SU-DHL-6 (cell line): ENCODE measurements around the gene FAM47E.
"Not testable (repeated sequence)": the region's sequence is repeated elsewhere in the genome, so short reads cannot be mapped to it uniquely, and the experiment has no call there.

Source experiments
- H2AFZ ChIP-seq: fragments of 200-600 bp; sonication (generic); 2 replicates; pipeline ENCODE4 v1.6.1; 2014; ENCODE audit warnings: low read depth, mild to moderate bottlenecking, moderate library complexity, mixed read lengths, antibody characterized with exemption, low read length; ENCODE audit not compliant: severe bottlenecking
- H3F3A ChIP-seq: fragments of 200-600 bp; shearing (Covaris generic); 2 replicates; pipeline ENCODE4 v1.6.0; 2016; ENCODE audit warnings: antibody characterized with exemption, mild to moderate bottlenecking; ENCODE audit not compliant: insufficient read depth
- H3K27ac ChIP-seq: fragments of 200-600 bp; sonication (generic); 2 replicates; pipeline ENCODE4 v1.5.1; 2016; ENCODE audit warnings: low read depth, mild to moderate bottlenecking, low read length, moderate library complexity, mixed read lengths
- H3K27me3 ChIP-seq: fragments of 200-600 bp; sonication (generic), shearing (Covaris generic); 2 replicates; pipeline ENCODE4 v1.6.0; 2014; ENCODE audit warnings: mild to moderate bottlenecking, low read length
- H3K36me3 ChIP-seq: fragments of 200-600 bp; sonication (generic); 2 replicates; pipeline ENCODE4 v1.6.1; 2014; ENCODE audit warnings: mild to moderate bottlenecking, low read length, mixed read lengths
- H3K4me2 ChIP-seq: fragments of 300-600, 200-600 bp; shearing (Covaris generic), sonication (generic); 2 replicates; pipeline ENCODE4 v1.6.0; 2014; ENCODE audit warnings: low read length, low read depth, mild to moderate bottlenecking; ENCODE audit not compliant: poor library complexity, severe bottlenecking
- H3K4me3 ChIP-seq: fragments of 200-600 bp; sonication (generic); 2 replicates; pipeline ENCODE4 v1.5.1; 2014; ENCODE audit warnings: antibody characterized with exemption, low read length, mild to moderate bottlenecking, mixed read lengths; ENCODE audit not compliant: insufficient read depth, poor library complexity, severe bottlenecking
- H3K79me2 ChIP-seq: fragments of 200-600 bp; sonication (generic); 2 replicates; pipeline ENCODE4 v1.6.1; 2014; ENCODE audit warnings: mild to moderate bottlenecking, low read length, moderate library complexity; ENCODE audit not compliant: insufficient read depth
- H3K9ac ChIP-seq: fragments of 200-600 bp; sonication (generic); 2 replicates; pipeline ENCODE4 v1.7.0; 2014; ENCODE audit warnings: mild to moderate bottlenecking, low read length
- H3K9me2 ChIP-seq: fragments of 200-600 bp; sonication (generic); replicated peaks from 2 replicates; pipeline ENCODE4 v1.6.1; 2014; ENCODE audit warnings: low read length; ENCODE audit not compliant: insufficient read depth
- H3K9me3 ChIP-seq: fragments of 200-600 bp; sonication (generic); 2 replicates; pipeline ENCODE4 v1.6.1; 2014; ENCODE audit warnings: low read length, mixed read lengths; ENCODE audit not compliant: insufficient read depth
- H4K20me1 ChIP-seq: fragments of 200-600 bp; sonication (generic); 2 replicates; pipeline ENCODE4 v1.6.1; 2014; ENCODE audit warnings: low read depth, mild to moderate bottlenecking, antibody characterized with exemption, low read length, moderate library complexity, mixed read lengths
- CTCF ChIP-seq: fragments of 200-600 bp; sonication (generic); IDR thresholded peaks from one replicate; pipeline ENCODE4 v1.5.1; 2017; ENCODE audit warnings: antibody characterized with exemption, mild to moderate bottlenecking, low read length, moderate library complexity; ENCODE audit not compliant: insufficient read depth, poor library complexity, severe bottlenecking
- EZH2phosphoT487 ChIP-seq: fragments of 200-600 bp; sonication (generic), shearing (Covaris generic); conservative IDR thresholded peaks from 2 replicates; pipeline ENCODE4 v1.6.1; 2018; ENCODE audit warnings: mild to moderate bottlenecking, antibody characterized with exemption, low read length, moderate library complexity, mixed read lengths

The FAM47E gene

GRCh38 chr4:76283900-76284299 is 32.4 kb downstream of the FAM47E start:
- H3K4me2 ChIP-seq = no peak overlapping the region
- no peak overlapping the region for H3K4me3 ChIP-seq
- no peaks in the 10 kb centered on the region for H3F3A ChIP-seq
- no peak overlapping the region for H2AFZ ChIP-seq
- no peak overlapping the region for H3K27ac ChIP-seq
- H3K36me3 ChIP-seq = no peaks in the 10 kb centered on the region
- H3K27me3 ChIP-seq = no peaks in the 10 kb centered on the region
- H4K20me1 ChIP-seq = no peaks in the 10 kb centered on the region
- TF ChIP-seq EZH2phosphoT487 (no peak), CTCF (no peak)
- no peaks in the 10 kb centered on the region for H3K9me2 ChIP-seq
- no peaks in the 10 kb centered on the region for H3K9me3 ChIP-seq
- H3K9ac ChIP-seq = no peak overlapping the region
- H3K79me2 ChIP-seq = no peaks in the 10 kb centered on the region

GRCh38 chr4:76287811-76288210 is 36.3 kb downstream of the FAM47E start:
- not testable (repeated sequence) for H3K9me3 ChIP-seq, H3K9ac ChIP-seq, H3K36me3 ChIP-seq, H3F3A ChIP-seq, H3K9me2 ChIP-seq, H3K4me3 ChIP-seq, H2AFZ ChIP-seq, H4K20me1 ChIP-seq, H3K27ac ChIP-seq, H3K4me2 ChIP-seq, H3K27me3 ChIP-seq, H3K79me2 ChIP-seq

GRCh38 chr4:76292730-76293129 is 41.2 kb downstream of the FAM47E start:
- H3K27me3 ChIP-seq = no peaks in the 10 kb centered on the region
- no peaks in the 10 kb centered on the region for H3K9me3 ChIP-seq
- no peak overlapping the region for H2AFZ ChIP-seq
- H3K36me3 ChIP-seq = no peaks in the 10 kb centered on the region
- H3K9ac ChIP-seq = no peak overlapping the region
- no peak overlapping the region for H3K4me2 ChIP-seq
- no peak overlapping the region for H3K27ac ChIP-seq
- H4K20me1 ChIP-seq = no peaks in the 10 kb centered on the region
- H3K79me2 ChIP-seq = no peaks in the 10 kb centered on the region
- H3K4me3 ChIP-seq = no peak overlapping the region
- TF ChIP-seq EZH2phosphoT487 (no peak), CTCF (no peak)
- H3F3A ChIP-seq = no peaks in the 10 kb centered on the region
- no peaks in the 10 kb centered on the region for H3K9me2 ChIP-seq

- Histone ChIP-seq H3K79me2 (no peaks in the 10 kb centered on the region), H3K9me2 (no peaks in the 10 kb centered on the region), H3K9ac (no peak overlapping the region), H3K27me3 (no peaks in the 10 kb centered on the region), H3K36me3 (no peaks in the 10 kb centered on the region), H3K4me2 (no peak overlapping the region), H2AFZ (no peak overlapping the region), H4K20me1 (no peaks in the 10 kb centered on the region), H3K4me3 (no peak overlapping the region), H3F3A (no peaks in the 10 kb centered on the region), H3K27ac (no peak overlapping the region), H3K9me3 (no peaks in the 10 kb centered on the region)
- TF ChIP-seq EZH2phosphoT487 (no peak), CTCF (no peak)
Observed at GRCh38 chr4:76293772-76294171, 42.3 kb downstream of the FAM47E start.
